Natural killer cell (primary cell): ENCODE measurements around the gene SOX13. TPM values are rescaled to one million over a fixed set of nuclear protein-coding genes. Genes with fewer than 3 reads are reported as not detected.

Experiments used
- ATAC-seq, 3 donors: fragments of 150-1000 bp in 2 of 3; fragments of 200-7000 bp in 1 of 3; cut with Tn5 transposase; 1 replicate in 1 of 3; 2 replicates in 2 of 3; pipeline ENCODE4 v1.10.0; 2021; ENCODE audit warnings: mild to moderate bottlenecking in 2 of 3, moderate library complexity in 2 of 3
- DNase-seq, 2 donors: peaks; one replicate each; pipeline versions ENCODE4 v3.0.0 to v3.0.0-alpha.2; 2013 to 2021; ENCODE audit warnings: mixed read lengths in 1 of 2
- H3K27ac ChIP-seq: one replicate; pipeline ENCODE4 v1.5.1; 2013; ENCODE audit warnings: mild to moderate bottlenecking, low read length
- H3K27me3 ChIP-seq: one replicate; pipeline ENCODE4 v1.6.1; 2013; ENCODE audit warnings: low read length; ENCODE audit not compliant: control insufficient read depth, insufficient read depth
- H3K36me3 ChIP-seq: one replicate; pipeline ENCODE4 v1.6.1; 2013; ENCODE audit warnings: low read length; ENCODE audit not compliant: control insufficient read depth, insufficient read depth
- H3K4me1 ChIP-seq: one replicate; pipeline ENCODE4 v1.6.1; 2013; ENCODE audit warnings: low read length; ENCODE audit not compliant: control insufficient read depth, insufficient read depth
- H3K4me3 ChIP-seq: one replicate; pipeline ENCODE4 v1.5.1; 2013; ENCODE audit warnings: low read length
- H3K9me3 ChIP-seq: one replicate; pipeline ENCODE4 v1.6.1; 2013; ENCODE audit warnings: low read length; ENCODE audit not compliant: control insufficient read depth, insufficient read depth
- H3K27ac Mint-ChIP-seq, 2 donors: one replicate each; pipeline ENCODE4 v1.8.0; 2022; ENCODE audit warnings: mild to moderate bottlenecking in 2 of 2, mixed read lengths in 2 of 2, moderate library complexity in 1 of 2
- H3K27me3 Mint-ChIP-seq, 2 donors: one replicate each; pipeline ENCODE4 v1.8.0; 2022; ENCODE audit warnings: low read depth in 2 of 2, mixed read lengths in 2 of 2
- H3K36me3 Mint-ChIP-seq: one replicate; pipeline ENCODE4 v1.8.0; 2022; ENCODE audit warnings: mixed read lengths
- H3K4me1 Mint-ChIP-seq, 2 donors: one replicate each; pipeline ENCODE4 v1.8.0; 2022; ENCODE audit warnings: mixed read lengths in 2 of 2
- H3K4me3 Mint-ChIP-seq: one replicate; pipeline ENCODE4 v1.8.0; 2022; ENCODE audit warnings: mild to moderate bottlenecking, moderate library complexity, mixed read lengths
- H3K9me3 Mint-ChIP-seq, 2 donors: one replicate each; pipeline ENCODE4 v1.8.0; 2022; ENCODE audit warnings: mixed read lengths in 2 of 2
- WGBS: methylation state at CpG from one replicate; pipeline ENCODE4 v1.1.7; 2013; ENCODE audit warnings: missing lambda C conversion rate; ENCODE audit not compliant: insufficient coverage; 5-methylcytosine and 5-hydroxymethylcytosine counted together
- intact Hi-C: fragments of 100-400 bp; cut with micrococcal nuclease; formaldehyde crosslinking; loops from one replicate; pipeline ENCODE4 v1.14.2; 2022
- total RNA-seq, 4 donors: library from RNA; stranded (reverse); fragments of 120-200 nt in 1 of 4; gene quantifications; one replicate each; pipeline versions ENCODE4 v1.2.3 to v1.2.4, GENCODE V29; 2013 to 2022
- TF ChIP-seq, protein P1 (sequence below): fragments of 200-600 bp; IDR thresholded peaks from one replicate; pipeline ENCODE4 v1.8.0; 2022; ENCODE audit warnings: antibody characterized with exemption

SOX13 gene
- total RNA-seq, 3 donors from 2014 or later (not counting 1 experiment from before 2014, with no cell fraction given), result 27.3 to 44.7 (median 41.4) TPM

DNA sequence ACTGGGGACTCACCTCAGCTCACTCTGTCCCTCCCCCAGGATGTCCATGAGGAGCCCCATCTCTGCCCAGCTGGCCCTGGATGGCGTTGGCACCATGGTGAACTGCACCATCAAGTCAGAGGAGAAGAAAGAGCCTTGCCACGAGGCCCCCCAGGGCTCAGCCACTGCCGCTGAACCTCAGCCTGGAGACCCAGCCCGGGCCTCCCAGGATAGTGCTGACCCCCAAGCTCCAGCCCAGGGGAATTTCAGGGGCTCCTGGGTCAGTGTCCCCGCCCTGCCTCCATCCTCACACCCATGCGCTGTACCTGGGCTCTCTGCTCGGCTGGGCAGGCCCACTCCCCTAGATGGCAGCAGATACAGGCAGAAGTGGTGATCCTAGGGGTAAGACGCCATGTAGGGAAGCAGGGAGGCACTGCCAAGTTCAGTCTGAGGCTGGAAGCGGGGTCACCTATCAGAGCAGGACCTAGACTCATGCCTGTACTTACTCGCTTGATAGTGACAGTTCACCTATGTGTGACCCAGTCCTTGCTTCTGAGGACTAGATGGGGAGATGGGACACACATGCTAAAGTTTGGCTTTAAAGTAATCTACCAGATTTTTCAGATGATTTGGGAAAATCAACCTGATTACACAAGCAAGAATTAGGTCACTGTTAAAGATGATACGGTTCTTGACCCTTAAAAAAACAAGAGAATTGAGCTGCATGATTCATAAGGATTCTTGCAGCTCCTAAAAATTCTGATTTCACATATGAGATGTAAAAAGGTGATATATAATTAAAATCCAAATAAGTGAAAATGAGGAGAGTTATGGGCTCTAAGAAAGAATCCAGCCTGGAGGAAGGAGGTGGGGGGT is 40.2 kb downstream of the SOX13 start:
- WGBS, result 76% methylated on average over 10 of the region's 11 CpGs
- peaks cover 25 to 36% of the 10 kb centered on the region in 2 donors for H3K4me1 Mint-ChIP-seq
- Histone ChIP-seq H3K36me3 (peaks cover 6% of the 10 kb centered on the region), H3K27ac (no peak overlapping the region), H3K27me3 (no peaks in the 10 kb centered on the region), H3K4me3 (no peak overlapping the region), H3K4me1 (peaks cover 17% of the 10 kb centered on the region), H3K9me3 (no peaks in the 10 kb centered on the region)
- ATAC-seq (no peak), DNase-seq (no peak)
- intact Hi-C loops, result no loop called here
- H3K27ac Mint-ChIP-seq, result peak overlapping the region; percentile 31 to 51
- H3K9me3 Mint-ChIP-seq, result no peaks in the 10 kb centered on the region
- H3K36me3 Mint-ChIP-seq, result no peaks in the 10 kb centered on the region
- TF ChIP-seq, protein P1, sequence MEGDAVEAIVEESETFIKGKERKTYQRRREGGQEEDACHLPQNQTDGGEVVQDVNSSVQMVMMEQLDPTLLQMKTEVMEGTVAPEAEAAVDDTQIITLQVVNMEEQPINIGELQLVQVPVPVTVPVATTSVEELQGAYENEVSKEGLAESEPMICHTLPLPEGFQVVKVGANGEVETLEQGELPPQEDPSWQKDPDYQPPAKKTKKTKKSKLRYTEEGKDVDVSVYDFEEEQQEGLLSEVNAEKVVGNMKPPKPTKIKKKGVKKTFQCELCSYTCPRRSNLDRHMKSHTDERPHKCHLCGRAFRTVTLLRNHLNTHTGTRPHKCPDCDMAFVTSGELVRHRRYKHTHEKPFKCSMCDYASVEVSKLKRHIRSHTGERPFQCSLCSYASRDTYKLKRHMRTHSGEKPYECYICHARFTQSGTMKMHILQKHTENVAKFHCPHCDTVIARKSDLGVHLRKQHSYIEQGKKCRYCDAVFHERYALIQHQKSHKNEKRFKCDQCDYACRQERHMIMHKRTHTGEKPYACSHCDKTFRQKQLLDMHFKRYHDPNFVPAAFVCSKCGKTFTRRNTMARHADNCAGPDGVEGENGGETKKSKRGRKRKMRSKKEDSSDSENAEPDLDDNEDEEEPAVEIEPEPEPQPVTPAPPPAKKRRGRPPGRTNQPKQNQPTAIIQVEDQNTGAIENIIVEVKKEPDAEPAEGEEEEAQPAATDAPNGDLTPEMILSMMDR, result no peak
- H3K4me3 Mint-ChIP-seq, result no peak overlapping the region
- no peaks in the 10 kb centered on the region for H3K27me3 Mint-ChIP-seq

DNA sequence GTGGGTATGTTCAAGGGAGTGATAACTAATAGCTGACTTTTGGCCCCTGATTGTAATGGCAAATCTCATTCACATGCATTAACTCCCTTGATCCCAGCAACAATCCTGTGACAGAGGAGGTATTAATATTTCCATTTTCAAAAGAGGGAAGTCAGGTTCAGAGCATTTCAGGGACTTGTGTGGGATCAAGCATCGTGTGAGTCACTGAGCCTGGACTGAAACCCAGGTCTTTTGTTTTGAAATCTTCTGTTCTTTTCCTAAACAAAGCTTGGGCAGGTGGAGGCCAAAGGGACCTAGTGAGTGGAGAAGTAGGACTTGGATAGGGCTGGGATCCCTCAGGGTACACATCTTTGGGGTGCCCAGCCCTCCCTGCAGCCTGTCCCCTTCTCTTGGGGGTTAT is 41.0 kb downstream of the SOX13 start:
- DNase-seq (no peak), ATAC-seq (no peak)
- peak overlapping the region; percentile 27 to 51 for H3K27ac Mint-ChIP-seq
- WGBS, result 72% methylated on average over 1 of the region's 1 CpG
- H3K27me3 Mint-ChIP-seq, result no peaks in the 10 kb centered on the region
- no peaks in the 10 kb centered on the region for H3K27me3 ChIP-seq
- TF ChIP-seq, protein P1, result no peak
- intact Hi-C loops, result no loop called here
- no peak overlapping the region for H3K27ac ChIP-seq
- H3K4me3 ChIP-seq, result no peak overlapping the region
- no peaks in the 10 kb centered on the region for H3K9me3 Mint-ChIP-seq
- H3K36me3 ChIP-seq, result peaks cover 6% of the 10 kb centered on the region
- no peaks in the 10 kb centered on the region for H3K9me3 ChIP-seq
- H3K36me3 Mint-ChIP-seq, result no peaks in the 10 kb centered on the region
- peaks cover 10% of the 10 kb centered on the region for H3K4me1 ChIP-seq
- H3K4me1 Mint-ChIP-seq, result peaks cover 17 to 29% of the 10 kb centered on the region in 2 donors
- H3K4me3 Mint-ChIP-seq, result no peak overlapping the region

DNA sequence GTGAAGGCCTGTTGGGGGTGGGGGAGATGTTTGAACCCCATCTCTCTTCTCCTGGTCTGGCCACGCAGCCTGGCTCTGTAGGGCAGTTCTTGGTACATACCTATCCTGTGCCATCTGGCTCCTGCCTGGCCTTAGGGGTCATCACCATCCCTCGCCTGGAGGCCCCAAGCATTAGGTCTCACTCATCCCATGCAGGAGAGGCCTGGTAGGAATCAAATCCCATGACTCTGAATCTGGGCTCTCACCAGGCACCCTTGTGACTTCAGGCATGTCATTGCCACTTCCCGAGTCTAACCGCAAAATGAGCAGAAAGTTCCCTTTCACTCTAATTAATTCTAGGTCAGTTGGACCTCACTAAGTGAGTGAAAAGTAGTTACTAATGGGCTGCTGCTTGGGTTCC is 41.7 kb downstream of the SOX13 start:
- Histone ChIP-seq H3K4me3 (no peak overlapping the region), H3K9me3 (no peaks in the 10 kb centered on the region), H3K27me3 (no peaks in the 10 kb centered on the region), H3K36me3 (peaks cover 8% of the 10 kb centered on the region), H3K4me1 (peaks cover 8% of the 10 kb centered on the region), H3K27ac (no peak overlapping the region)
- Mint-ChIP-seq H3K9me3 (no peaks in the 10 kb centered on the region), H3K27me3 (no peaks in the 10 kb centered on the region), H3K4me3 (no peak overlapping the region), H3K4me1 (peaks cover 13 to 25% of the 10 kb centered on the region in 2 donors), H3K27ac (peak overlapping the region in 1 of 2 donors; percentile 31), H3K36me3 (no peaks in the 10 kb centered on the region)
- ATAC-seq (no peak), DNase-seq (no peak)
- TF ChIP-seq, protein P1, result no peak
- WGBS, result 93% methylated on average over 3 of the region's 4 CpGs
- intact Hi-C loops, result no loop called here
